AG09309 (cell line): ENCODE results near the gene ATXN7.
A peak's percentile ranks its signal among the peaks of the same experiment; 100 is the strongest.

Source experiments
- DNase-seq: peaks from one replicate; pipeline ENCODE4 v3.0.0-alpha.2; 2010; ENCODE audit warnings: low read depth
- H3K4me3 ChIP-seq: 2 replicates; pipeline ENCODE4 v1.5.1; 2011; ENCODE audit warnings: mild to moderate bottlenecking, low read depth, low read length, moderate library complexity; ENCODE audit not compliant: control insufficient read depth
- CTCF ChIP-seq: IDR thresholded peaks from 2 replicates; pipeline ENCODE4 v1.5.1; 2011; ENCODE audit warnings: mild to moderate bottlenecking, low read depth, low read length, inconsistent platforms; ENCODE audit not compliant: insufficient read depth, control insufficient read depth; ENCODE audit errors: missing control alignments

ATXN7 gene

GRCh38 chr3:63869940-63870614 is 6.4 kb downstream of the ATXN7 start:
- no peak for DNase-seq
- no peak for TF ChIP-seq CTCF
- no peak overlapping the region for H3K4me3 ChIP-seq

- TF ChIP-seq CTCF, result no peak
- no peak overlapping the region for H3K4me3 ChIP-seq
- DNase-seq, result no peak
These were observed 6.9 kb downstream of the ATXN7 start for GRCh38 chr3:63870615-63871005.

- TF ChIP-seq CTCF, result no peak
- peak; percentile 62 for DNase-seq
- H3K4me3 ChIP-seq, result no peak overlapping the region
These were observed 8.7 kb downstream of the ATXN7 start for GRCh38 chr3:63872135-63872924.

- no peak for TF ChIP-seq CTCF
- no peak for DNase-seq
- H3K4me3 ChIP-seq, result no peak overlapping the region
These were observed 11.1 kb downstream of the ATXN7 start for GRCh38 chr3:63874769-63875168.

- no peak for TF ChIP-seq CTCF
These were observed 11.8 kb downstream of the ATXN7 start for GRCh38 chr3:63875510-63875909.

GRCh38 chr3:63876260-63876659 is 12.6 kb downstream of the ATXN7 start:
- DNase-seq, result peak; percentile 16
- H3K4me3 ChIP-seq, result no peak overlapping the region
- no peak for TF ChIP-seq CTCF

More at GRCh38 chr3:63875510-63875909, 11.8 kb downstream of the ATXN7 start:
- DNase-seq, result no peak
- H3K4me3 ChIP-seq, result no peak overlapping the region
